ENCODE measurements around the gene AGMAT. TPM values are rescaled to one million over a fixed set of nuclear protein-coding genes. Genes with fewer than 3 reads are reported as not detected.

AGMAT gene
- total and polyA plus RNA-seq, 9 of the 15 experiments (the other 6 are each of a cell fraction or from before 2014, with no cell fraction given) = not detected

DNA sequence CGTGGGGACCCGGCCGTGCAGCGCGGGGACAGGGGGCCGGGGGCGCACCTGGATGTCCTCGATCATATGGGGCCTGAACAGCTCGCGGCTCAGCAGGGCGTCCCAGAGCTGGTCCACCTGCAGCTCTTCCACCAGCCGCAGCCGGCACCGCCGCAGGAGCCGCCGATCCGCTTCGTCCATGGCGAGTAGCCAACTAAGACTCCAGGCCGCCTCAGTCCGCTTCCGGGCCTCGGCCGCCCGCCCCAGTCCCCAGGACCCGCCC is 60.9 kb downstream of the AGMAT start, which contains the start of gene CASP9 (continued):
- TF ChIP-seq ZNF133 (CRISPR knock-in tag; IDR thresholded peaks at IDR 0.05) (no peak), KDM4B (IDR thresholded peaks at IDR 0.05; ENCODE audit: borderline replicate concordance in 2 of 2, low read depth in 1 of 2) (no peak), ZNF76 (CRISPR knock-in tag; IDR thresholded peaks at IDR 0.05; ENCODE audit: borderline replicate concordance) (no peak), THRAP3 (IDR thresholded peaks at IDR 0.05; ENCODE audit: borderline replicate concordance) (no peak), HLTF (IDR thresholded peaks at IDR 0.05) (no peak), KDM5B (IDR thresholded peaks at IDR 0.05; ENCODE audit: insufficient replicate concordance, low read depth, low read length) (peak; percentile 83), CEBPG (CRISPR knock-in tag; IDR thresholded peaks at IDR 0.05) (no peak), CEBPG (tag; conservative IDR thresholded peaks at IDR 0.05 in 1 of 2, IDR thresholded peaks at IDR 0.05 in 1 of 2) (no peak), E2F4 (CRISPR knock-in tag; IDR thresholded peaks at IDR 0.05; ENCODE audit: low read depth) (no peak), DPF2 (IDR thresholded peaks at IDR 0.05) (no peak), SAP30 (IDR thresholded peaks at IDR 0.05; ENCODE audit: borderline replicate concordance, insufficient read depth, low read depth, low read length, poor library complexity, severe bottlenecking) (no peak), POLR2AphosphoS5 (IDR thresholded peaks at IDR 0.05; ENCODE audit: control insufficient read depth, insufficient read depth, low read depth, low read length) (peak; percentile 87), KAT7 (CRISPR knock-in tag; IDR thresholded peaks at IDR 0.05; ENCODE audit: borderline replicate concordance) (no peak), CREBBP (IDR thresholded peaks at IDR 0.05; ENCODE audit: low read depth, low read length) (no peak), TOE1 (IDR thresholded peaks at IDR 0.05; ENCODE audit: borderline replicate concordance) (no peak), TOE1 (CRISPR knock-in tag; IDR thresholded peaks at IDR 0.05; ENCODE audit: borderline replicate concordance, low read depth) (no peak), POLR2A (conservative IDR thresholded peaks at IDR 0.05) (peak; percentile 79)
- TF ChIP-seq, protein P1, sequence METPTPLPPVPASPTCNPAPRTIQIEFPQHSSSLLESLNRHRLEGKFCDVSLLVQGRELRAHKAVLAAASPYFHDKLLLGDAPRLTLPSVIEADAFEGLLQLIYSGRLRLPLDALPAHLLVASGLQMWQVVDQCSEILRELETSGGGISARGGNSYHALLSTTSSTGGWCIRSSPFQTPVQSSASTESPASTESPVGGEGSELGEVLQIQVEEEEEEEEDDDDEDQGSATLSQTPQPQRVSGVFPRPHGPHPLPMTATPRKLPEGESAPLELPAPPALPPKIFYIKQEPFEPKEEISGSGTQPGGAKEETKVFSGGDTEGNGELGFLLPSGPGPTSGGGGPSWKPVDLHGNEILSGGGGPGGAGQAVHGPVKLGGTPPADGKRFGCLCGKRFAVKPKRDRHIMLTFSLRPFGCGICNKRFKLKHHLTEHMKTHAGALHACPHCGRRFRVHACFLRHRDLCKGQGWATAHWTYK (CRISPR knock-in tag; IDR thresholded peaks at IDR 0.05) = no peak
- TF ChIP-seq, protein P2, sequence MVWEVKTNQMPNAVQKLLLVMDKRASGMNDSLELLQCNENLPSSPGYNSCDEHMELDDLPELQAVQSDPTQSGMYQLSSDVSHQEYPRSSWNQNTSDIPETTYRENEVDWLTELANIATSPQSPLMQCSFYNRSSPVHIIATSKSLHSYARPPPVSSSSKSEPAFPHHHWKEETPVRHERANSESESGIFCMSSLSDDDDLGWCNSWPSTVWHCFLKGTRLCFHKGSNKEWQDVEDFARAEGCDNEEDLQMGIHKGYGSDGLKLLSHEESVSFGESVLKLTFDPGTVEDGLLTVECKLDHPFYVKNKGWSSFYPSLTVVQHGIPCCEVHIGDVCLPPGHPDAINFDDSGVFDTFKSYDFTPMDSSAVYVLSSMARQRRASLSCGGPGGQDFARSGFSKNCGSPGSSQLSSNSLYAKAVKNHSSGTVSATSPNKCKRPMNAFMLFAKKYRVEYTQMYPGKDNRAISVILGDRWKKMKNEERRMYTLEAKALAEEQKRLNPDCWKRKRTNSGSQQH (CRISPR knock-in tag; IDR thresholded peaks at IDR 0.05) = no peak
- TF ChIP-seq, protein P3, sequence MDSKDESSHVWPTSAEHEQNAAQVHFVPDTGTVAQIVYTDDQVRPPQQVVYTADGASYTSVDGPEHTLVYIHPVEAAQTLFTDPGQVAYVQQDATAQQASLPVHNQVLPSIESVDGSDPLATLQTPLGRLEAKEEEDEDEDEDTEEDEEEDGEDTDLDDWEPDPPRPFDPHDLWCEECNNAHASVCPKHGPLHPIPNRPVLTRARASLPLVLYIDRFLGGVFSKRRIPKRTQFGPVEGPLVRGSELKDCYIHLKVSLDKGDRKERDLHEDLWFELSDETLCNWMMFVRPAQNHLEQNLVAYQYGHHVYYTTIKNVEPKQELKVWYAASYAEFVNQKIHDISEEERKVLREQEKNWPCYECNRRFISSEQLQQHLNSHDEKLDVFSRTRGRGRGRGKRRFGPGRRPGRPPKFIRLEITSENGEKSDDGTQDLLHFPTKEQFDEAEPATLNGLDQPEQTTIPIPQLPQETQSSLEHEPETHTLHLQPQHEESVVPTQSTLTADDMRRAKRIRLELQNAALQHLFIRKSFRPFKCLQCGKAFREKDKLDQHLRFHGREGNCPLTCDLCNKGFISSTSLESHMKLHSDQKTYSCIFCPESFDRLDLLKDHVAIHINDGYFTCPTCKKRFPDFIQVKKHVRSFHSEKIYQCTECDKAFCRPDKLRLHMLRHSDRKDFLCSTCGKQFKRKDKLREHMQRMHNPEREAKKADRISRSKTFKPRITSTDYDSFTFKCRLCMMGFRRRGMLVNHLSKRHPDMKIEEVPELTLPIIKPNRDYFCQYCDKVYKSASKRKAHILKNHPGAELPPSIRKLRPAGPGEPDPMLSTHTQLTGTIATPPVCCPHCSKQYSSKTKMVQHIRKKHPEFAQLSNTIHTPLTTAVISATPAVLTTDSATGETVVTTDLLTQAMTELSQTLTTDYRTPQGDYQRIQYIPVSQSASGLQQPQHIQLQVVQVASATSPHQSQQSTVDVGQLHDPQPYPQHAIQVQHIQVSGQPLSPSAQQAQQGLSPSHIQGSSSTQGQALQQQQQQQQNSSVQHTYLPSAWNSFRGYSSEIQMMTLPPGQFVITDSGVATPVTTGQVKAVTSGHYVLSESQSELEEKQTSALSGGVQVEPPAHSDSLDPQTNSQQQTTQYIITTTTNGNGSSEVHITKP (IDR thresholded peaks at IDR 0.05; ENCODE audit: partially characterized antibody) = no peak

Measured in K562 (cell line).